Pancreas (tissue), 10 donors: ENCODE results near the gene BEGAIN. TPM values are rescaled to one million over a fixed set of nuclear protein-coding genes. Genes with fewer than 3 reads are reported as not detected.

Source experiments
- ATAC-seq, 4 donors: fragments of 200-7000 bp; cut with Tn5 transposase; one replicate each; pipeline versions ENCODE4 v1.8.0 to v1.9.1; 2020; ENCODE audit warnings: mild to moderate bottlenecking in 4 of 4, moderate library complexity in 4 of 4
- DNase-seq, 6 donors: peaks; one replicate each; pipeline ENCODE4 v3.0.0-alpha.2; 2020
- FAIRE-seq: peaks from 2 replicates; lab custom pipeline; 2012; peaks lifted over from hg19 to GRCh38; lab: Jason Lieb, UNC
- H3K27ac ChIP-seq, 4 donors: fragments of 200-600 bp; sonication (generic); 1 replicate in 3 of 4; 2 replicates in 1 of 4; pipeline versions ENCODE4 v1.5.0 to v1.8.0; 2020
- H3K27me3 ChIP-seq, 4 donors: fragments of 200-600 bp; one replicate each; pipeline ENCODE4 v1.8.0; 2021
- H3K36me3 ChIP-seq, 3 donors: fragments of 200-600 bp; sonication (generic) in 1 of 3; one replicate each; pipeline versions ENCODE4 v1.5.0 to v1.8.0; 2020 to 2021
- H3K4me1 ChIP-seq, 3 donors: fragments of 200-600 bp; one replicate each; pipeline ENCODE4 v1.8.0; 2021
- H3K4me3 ChIP-seq, 4 donors: fragments of 200-600 bp; sonication (generic) in 2 of 4; one replicate each; pipeline versions ENCODE4 v1.5.0 to v1.8.0; 2020 to 2021
- H3K9me3 ChIP-seq, 4 donors: fragments of 200-600 bp; one replicate each; pipeline ENCODE4 v1.8.0; 2021
- WGBS, 2 donors: extraction: QIAGEN DNeasy Blood & Tissue Kit; methylation state at CpG; one replicate each; pipeline ENCODE4 v1.1.7; 2013; 5-methylcytosine and 5-hydroxymethylcytosine counted together
- intact Hi-C, 3 donors: fragments of 100-400 bp; cut with DNase I; formaldehyde crosslinking; loops; one replicate each; pipeline versions ENCODE4 v1.11.1 to v1.14.2; 2022
- polyA plus RNA-seq, 2 donors: library from polyadenylated mRNA; stranded (reverse); fragments of 200-250 nt; gene quantifications; one replicate each; pipeline ENCODE4 v1.2.3, GENCODE V29; 2013
- total RNA-seq, 6 donors: library from RNA; stranded (reverse); fragmentation: NEBNext Ultra II Directional in 4 of 6; extraction: Animal tissue kit (Norgen Biotek cat#: 25700) in 4 of 6; gene quantifications; one replicate each; pipeline versions ENCODE4 v1.2.1 to v1.2.4, GENCODE V29; 2021 to 2023
- TF ChIP-seq, protein P1 (sequence below), 4 donors: fragments of 200-600 bp; sonication (generic) in 3 of 4; IDR thresholded peaks; one replicate each; pipeline versions ENCODE4 v1.5.0 to v1.8.0; 2021; ENCODE audit warnings: antibody characterized with exemption in 4 of 4
- donor health status: healthy with polysubstance abuse.
- donor health status: DM: no; HTN: no; CAD: no; lungs with moderate emphysema.
- donor health status: DM: no; HTN: no; CAD: no.
- donor health status: control.
- donor health status: control.
- donor health status: Bipolar disorder and iron deficiency.
- donor health status: DM: yes; HTN: yes; CAD: no.
- donor health status: DM: no; HTN: no; CAD: no.
- donor health status: DM: no; HTN: no; CAD: no.
- donor health status: DM: yes; HTN: yes; CAD: no.

Gene BEGAIN
- total and polyA plus RNA-seq, 8 donors = 9.1 to 32.2 (median 15.4) TPM

DNA sequence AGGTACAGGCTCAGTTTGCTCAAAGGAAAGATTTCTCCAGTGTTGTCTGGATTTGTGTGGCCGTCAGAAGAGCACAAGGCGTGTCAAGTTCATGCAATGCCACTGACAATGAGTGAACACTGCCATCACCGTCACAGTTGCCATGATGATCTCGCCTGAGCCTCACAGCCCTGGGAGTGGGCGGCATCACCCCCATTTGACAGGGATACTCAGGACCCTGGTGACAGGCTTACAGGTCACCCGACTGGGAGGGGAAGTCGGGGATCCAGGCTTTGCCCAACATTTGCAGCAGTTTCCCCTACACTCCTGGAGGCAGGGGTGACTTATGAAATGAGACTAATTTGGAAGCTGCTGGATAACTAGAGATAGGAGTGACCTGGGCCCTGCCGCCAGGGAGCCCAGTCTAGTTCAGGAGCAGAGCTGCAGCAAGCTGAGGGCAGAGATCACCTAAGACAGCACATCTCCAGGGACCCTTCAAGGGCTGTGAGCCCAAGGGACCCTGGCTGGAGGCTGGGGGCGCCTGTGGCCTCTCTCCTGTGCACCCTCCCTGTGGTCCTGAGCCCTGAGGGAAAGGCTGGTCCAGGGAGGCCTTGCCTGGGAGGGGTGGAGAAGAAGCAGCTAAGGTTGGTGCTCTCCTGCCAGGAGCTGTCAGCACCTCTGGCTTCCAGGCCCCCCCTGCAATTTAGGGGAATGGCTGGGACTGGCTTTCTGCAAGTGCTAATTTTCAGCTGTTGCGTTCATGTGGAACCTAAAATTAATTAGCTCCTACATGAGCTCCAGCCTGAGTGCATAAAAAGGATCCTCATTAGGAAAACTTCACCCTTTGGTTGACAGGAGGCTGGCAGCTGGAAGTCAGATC, 32.4 kb upstream of the BEGAIN start:
- H3K9me3 ChIP-seq = no peaks in the 10 kb centered on the region
- H3K36me3 ChIP-seq = no peaks in the 10 kb centered on the region
- H3K4me3 ChIP-seq = no peak overlapping the region
- TF ChIP-seq, protein P1, sequence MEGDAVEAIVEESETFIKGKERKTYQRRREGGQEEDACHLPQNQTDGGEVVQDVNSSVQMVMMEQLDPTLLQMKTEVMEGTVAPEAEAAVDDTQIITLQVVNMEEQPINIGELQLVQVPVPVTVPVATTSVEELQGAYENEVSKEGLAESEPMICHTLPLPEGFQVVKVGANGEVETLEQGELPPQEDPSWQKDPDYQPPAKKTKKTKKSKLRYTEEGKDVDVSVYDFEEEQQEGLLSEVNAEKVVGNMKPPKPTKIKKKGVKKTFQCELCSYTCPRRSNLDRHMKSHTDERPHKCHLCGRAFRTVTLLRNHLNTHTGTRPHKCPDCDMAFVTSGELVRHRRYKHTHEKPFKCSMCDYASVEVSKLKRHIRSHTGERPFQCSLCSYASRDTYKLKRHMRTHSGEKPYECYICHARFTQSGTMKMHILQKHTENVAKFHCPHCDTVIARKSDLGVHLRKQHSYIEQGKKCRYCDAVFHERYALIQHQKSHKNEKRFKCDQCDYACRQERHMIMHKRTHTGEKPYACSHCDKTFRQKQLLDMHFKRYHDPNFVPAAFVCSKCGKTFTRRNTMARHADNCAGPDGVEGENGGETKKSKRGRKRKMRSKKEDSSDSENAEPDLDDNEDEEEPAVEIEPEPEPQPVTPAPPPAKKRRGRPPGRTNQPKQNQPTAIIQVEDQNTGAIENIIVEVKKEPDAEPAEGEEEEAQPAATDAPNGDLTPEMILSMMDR (IDR thresholded peaks at IDR 0.05) = no peak
- DNase-seq (peak in 2 of 6 donors; percentile 11 to 49), FAIRE-seq (no peak), ATAC-seq (no peak)
- H3K27me3 ChIP-seq = no peaks in the 10 kb centered on the region
- H3K27ac ChIP-seq = no peak overlapping the region
- intact Hi-C loops = no loop called here
- WGBS, 2 donors = 89 to 92% methylated on average over 10 of the region's 10 CpGs
- H3K4me1 ChIP-seq = peaks cover 8 to 14% (median 9%) of the 10 kb centered on the region in 3 donors

DNA sequence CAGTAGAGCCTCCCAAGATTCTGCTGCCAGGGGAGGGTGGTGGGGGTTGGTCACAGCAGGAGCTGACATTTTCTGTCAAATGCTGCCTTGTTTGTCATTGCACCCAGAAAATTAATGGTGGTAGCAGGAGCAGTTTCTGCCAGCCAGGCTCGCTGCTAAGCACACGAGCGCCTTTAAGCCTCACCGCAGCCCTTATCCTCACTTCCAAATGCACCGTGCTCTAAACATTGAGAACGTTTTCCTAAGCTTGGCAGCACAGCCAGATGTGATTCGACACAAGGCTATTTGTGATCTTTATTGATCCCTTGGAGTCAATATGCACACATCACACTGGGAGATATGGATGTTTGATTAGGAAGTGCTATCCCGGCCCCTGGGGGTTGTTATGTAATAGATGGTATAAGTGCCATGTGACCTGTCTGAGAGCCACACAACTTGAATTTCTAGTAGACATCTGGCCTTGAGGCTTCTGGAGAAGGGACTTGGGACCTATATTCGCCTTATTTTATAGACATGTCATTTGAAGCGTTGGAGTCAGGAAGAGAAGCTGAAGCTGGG, 31.6 kb upstream of the BEGAIN start:
- no peaks in the 10 kb centered on the region for H3K27me3 ChIP-seq
- peak in 1 of 6 donors; percentile 28 for DNase-seq
- H3K27ac ChIP-seq = no peak overlapping the region
- FAIRE-seq = no peak
- no peaks in the 10 kb centered on the region for H3K36me3 ChIP-seq
- no peak overlapping the region for H3K4me3 ChIP-seq
- TF ChIP-seq, protein P1 (IDR thresholded peaks at IDR 0.05) = no peak
- ATAC-seq = peak; percentile 15 to 72 (median 64)
- intact Hi-C loops = no loop called here
- WGBS, 2 donors = 19% methylated on average over 10 of the region's 10 CpGs
- H3K9me3 ChIP-seq = no peaks in the 10 kb centered on the region
- peaks cover 8 to 14% (median 9%) of the 10 kb centered on the region in 3 donors for H3K4me1 ChIP-seq

DNA sequence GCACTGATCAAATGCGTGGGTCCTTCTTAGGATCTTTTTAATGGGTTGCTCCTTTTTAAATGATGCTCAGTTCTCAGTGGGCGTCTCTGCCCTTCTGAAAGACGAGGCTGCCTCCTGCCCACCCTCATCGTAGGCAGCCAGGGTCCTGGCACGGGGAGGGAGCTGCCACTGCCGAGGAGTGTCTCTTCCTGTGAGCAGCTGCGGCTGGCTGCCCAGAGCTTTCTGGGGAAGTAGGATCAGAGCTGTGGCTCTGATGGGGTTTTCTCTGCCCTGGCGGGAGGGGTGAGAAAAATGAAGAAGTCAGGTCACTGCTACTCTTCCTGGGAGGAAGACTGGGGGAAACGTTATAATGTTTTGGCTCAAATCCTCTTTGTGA, 31.1 kb upstream of the BEGAIN start:
- H3K4me1 ChIP-seq = peaks cover 8 to 14% (median 9%) of the 10 kb centered on the region in 3 donors
- H3K36me3 ChIP-seq = no peaks in the 10 kb centered on the region
- no peak overlapping the region for H3K4me3 ChIP-seq
- 61 to 63% methylated on average over 9 of the region's 9 CpGs for WGBS, 2 donors
- ATAC-seq (peak in 2 of 4 donors; percentile 36 to 65), FAIRE-seq (no peak), DNase-seq (peak in 1 of 6 donors; percentile 50)
- no peaks in the 10 kb centered on the region for H3K9me3 ChIP-seq
- intact Hi-C loops = no loop called here
- TF ChIP-seq, protein P1 (IDR thresholded peaks at IDR 0.05) = no peak
- H3K27ac ChIP-seq = no peak overlapping the region
- H3K27me3 ChIP-seq = no peaks in the 10 kb centered on the region

DNA sequence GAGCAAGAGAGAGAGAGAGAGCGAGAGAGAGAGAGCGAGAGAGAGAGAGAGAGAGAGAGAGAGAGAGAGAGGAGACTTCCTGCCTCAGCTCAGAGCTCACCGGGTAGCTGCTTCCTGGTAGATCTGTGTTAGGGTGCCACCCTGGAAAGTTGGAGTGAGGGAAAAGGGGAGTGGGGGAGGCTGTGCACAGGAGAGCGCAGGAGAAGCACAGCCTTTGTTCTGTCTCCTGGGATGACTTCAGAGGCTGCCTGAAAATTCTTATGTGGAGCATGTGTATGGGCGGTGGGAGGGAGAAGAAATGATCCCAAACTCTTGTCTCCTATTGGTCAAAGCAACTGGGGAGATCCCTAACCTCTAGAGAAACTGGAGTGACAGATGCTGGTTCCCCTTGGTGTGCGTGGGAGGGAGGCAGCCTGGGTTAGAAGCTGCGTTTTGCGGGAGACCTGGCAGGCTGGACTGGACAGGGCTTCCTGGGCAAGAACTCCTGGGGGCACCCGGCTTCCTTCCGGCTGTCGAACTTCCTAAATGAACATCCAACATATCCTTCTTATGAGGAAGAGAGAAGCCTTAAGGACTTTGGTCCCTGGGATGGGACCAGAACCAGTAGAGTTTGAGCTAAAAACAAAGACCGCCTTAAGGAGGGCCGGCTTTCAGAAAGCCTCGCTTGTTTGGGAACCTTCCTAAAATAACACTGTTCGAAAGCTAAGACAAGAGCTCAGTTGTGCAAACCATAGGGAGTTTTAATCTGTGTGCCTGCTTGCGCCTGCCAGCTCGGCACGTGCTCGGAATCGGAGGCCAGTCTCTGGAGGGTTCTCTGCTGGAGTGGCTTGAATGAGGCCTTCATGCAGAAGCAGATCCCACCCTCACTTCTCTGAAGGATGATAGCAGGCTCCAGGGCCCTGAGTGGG, 30.4 kb upstream of the BEGAIN start:
- 56 to 61% methylated on average over 20 of the region's 20 CpGs for WGBS, 2 donors
- TF ChIP-seq, protein P1 (IDR thresholded peaks at IDR 0.05) = no peak

More for the DNA sequence above, 30.4 kb upstream of the BEGAIN start:
- Histone ChIP-seq H3K9me3 (no peaks in the 10 kb centered on the region), H3K4me1 (peaks cover 8 to 14% (median 9%) of the 10 kb centered on the region in 3 donors), H3K4me3 (no peak overlapping the region), H3K27ac (no peak overlapping the region), H3K27me3 (no peaks in the 10 kb centered on the region), H3K36me3 (no peaks in the 10 kb centered on the region)
- ATAC-seq (peak in 3 of 4 donors; percentile 18 to 60 (median 20)), DNase-seq (peak in 2 of 6 donors; percentile 4 to 45), FAIRE-seq (no peak)
- intact Hi-C loops = no loop called here
